ENCODE measurements around the gene DCC.

DCC gene

GRCh38 chr18:52824126-52824525, 484.1 kb downstream of the DCC start:
- DNase-seq (ENCODE audit: low spot score) = no peak

DNA sequence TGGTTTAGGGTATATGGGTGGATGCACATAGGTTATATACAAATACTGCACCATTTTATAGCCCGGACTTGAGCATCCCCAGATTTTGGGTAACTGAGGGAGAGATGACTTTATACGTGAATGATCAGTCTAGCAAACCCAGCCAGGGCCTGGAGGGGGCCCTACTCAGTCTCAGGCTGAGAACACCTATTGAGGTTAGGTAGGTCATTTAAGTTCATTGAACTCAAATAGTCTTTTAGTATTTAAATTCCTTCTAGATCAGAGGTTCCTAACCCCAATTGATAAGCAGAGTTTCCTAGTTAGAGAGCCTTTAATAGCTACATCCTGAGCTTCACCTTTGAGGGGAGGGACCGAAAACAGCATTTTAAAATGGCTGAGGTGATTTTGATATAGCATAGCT, 487.0 kb downstream of the DCC start:
- DNase-seq (ENCODE audit: low spot score) = no peak

GRCh38 chr18:52829320-52829719, 489.3 kb downstream of the DCC start:
- DNase-seq (ENCODE audit: low spot score) = no peak

- DNase-seq (ENCODE audit: low spot score) = no peak
These were observed 489.9 kb downstream of the DCC start for GRCh38 chr18:52829876-52830405.

- no peak for DNase-seq (ENCODE audit: low spot score)
These were observed 504.3 kb downstream of the DCC start for GRCh38 chr18:52844323-52844722.

DNA sequence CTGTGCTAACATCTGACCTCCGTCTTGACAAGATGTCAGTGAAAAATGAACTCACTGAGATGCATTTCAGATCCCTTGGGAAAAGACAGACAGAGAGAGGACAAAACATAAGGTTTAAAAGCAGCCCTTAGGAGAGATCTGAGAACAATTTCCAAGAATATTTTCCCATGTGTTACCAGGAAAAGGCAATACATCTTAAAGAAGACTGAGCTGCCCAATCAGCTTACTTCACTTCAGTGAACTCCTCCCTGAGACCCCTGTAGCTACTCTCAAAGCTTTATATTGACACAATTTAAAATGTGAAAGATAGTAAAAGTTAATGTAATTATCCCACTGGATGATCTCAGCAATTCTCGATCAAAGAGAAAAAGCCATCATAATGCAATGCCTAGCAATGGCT, 505.0 kb downstream of the DCC start:
- DNase-seq (ENCODE audit: low spot score) = no peak

- DNase-seq (ENCODE audit: low spot score) = no peak
These were observed 510.1 kb downstream of the DCC start for GRCh38 chr18:52850031-52850560.

DNA sequence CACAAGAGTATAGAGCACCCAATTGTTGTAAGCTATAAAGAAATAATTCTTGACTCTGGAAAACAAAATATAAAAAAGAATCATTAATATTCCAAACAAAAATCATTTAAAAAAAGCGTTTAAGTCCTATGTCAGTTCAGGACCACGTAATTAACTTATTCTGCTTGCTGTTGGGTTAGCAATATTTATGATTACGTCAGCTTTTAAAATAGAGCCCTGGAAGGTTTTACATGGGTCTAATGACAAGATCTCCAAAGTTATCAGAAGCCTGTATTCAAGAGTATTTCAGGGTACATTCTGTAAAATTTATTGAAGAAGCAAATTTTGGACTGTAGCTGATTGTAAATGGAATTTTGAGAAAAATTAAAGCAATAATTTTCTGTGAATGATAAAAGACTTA, 521.6 kb downstream of the DCC start:
- no peak for DNase-seq (ENCODE audit: low spot score)

DNA sequence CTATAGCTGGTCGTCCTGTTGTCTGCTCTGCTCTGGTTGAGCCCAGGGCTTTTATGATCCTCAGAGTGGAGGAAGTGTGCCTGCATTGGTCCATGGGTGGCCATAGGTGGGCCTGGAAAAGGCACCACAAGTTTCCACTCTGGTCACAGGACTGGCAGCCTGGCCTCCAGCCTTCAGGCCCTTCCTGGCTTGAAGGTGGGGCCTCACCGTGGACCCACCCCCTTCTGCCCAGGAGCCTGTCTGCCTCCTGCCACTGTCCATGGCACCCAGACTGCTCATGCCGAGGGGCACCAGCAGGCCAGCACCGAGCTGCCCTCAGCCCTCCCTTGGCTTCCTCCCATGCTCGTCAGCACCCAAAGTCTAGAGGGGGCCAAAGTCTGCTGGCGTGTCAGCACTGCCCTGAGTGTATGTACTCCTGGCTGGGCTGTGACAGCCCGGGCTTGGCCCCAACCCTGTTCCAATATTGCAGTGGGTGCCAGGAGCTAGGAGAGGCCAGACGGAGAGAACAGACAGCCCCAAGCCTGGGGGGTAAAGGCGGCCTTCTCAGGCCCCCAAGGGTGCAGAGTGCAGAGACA, 529.4 kb downstream of the DCC start:
- DNase-seq (ENCODE audit: low spot score) = no peak

DNA sequence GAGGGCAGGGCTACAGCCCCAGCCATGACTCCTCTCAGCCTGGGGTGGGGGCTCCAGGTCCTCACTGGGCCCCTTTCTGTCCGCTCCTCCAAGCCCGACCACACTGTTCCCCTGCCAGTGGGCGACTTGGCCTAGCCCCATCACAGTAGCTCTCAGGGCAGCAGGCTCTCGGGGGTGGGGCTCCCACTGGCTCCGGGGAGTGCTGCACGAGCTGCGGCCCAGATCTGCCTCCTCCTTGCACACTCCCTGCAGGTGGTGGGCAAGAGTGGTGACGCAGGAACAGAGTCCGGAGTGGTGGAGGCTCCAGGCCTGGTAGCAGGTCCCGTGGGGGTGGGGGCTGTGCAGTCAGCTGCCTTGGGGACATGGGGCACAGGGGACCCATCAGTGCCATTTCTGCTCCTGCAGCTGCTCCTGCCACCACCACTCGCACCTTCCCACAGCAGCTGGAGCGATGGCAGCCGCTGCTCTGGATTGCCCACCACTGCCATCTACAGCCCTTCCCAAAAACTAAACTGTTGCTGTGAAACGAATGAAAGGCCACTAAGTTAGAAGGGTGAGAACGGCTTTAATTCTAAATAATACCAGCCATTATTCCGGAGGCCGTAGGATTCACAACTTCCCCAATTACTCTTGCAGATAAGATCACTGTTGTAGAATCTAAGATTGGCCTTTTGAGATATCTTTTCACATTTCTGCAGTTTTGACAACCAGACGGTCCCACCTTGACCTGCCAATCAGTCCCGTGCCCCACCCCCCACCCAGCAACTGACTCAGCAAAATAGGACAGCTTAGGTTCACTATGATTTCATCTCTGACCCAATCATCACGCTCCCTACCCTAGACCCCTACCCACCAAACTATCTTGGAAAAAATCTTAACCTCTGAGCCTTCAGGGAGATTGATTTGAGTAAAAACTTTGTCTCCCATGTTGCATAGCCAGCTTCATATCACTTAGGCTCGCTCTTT, 530.2 kb downstream of the DCC start:
- peak; percentile 56 for DNase-seq (ENCODE audit: low spot score)

DNA sequence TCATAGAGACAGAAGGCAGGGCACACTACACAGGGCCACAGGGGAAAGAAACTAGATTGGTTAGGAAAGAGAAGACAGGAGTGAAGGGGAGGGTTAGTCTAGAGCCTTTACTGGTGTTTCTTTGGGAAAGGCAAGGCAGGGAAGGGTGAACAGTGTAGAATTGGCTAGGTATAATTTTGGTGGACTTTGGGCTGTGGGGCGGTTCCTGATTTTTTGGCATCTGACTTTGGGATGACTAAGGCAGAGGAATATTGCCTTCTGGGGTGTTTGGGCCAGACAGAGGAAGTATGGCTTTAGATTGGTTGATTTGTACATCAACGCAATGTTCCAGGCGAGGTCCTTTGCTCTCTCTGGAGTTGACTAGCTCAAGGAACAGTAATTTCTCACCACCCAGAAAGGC, 534.8 kb downstream of the DCC start:
- no peak for DNase-seq (ENCODE audit: low spot score)

DNA sequence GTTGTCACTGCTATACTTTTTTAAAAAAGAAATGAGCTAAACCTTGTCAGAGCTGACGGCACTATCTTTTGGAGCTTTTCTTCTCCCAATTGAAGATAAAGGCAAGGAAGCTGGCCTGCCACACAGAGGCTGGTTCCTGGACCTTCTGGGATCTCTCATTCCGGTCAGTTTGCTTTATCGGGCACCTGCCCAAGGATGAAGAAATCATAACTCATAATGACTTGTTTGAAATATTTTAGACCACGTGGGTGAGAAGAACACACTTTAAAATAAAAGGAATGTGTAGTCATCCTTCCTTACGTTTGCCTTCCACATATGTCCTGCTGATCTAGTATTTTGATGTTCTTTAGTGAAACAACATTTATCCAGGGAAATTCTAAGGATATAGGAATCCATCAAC, 535.7 kb downstream of the DCC start:
- no peak for DNase-seq (ENCODE audit: low spot score)

GRCh38 chr18:52888014-52888413, 548.0 kb downstream of the DCC start:
- no peak for DNase-seq (ENCODE audit: low spot score)

- no peak for DNase-seq (ENCODE audit: low spot score)
These were observed 554.8 kb downstream of the DCC start for GRCh38 chr18:52894801-52895200.

GRCh38 chr18:52897611-52898484, 557.9 kb downstream of the DCC start:
- no peak for DNase-seq (ENCODE audit: low spot score)

- no peak for DNase-seq (ENCODE audit: low spot score)
These were observed 558.6 kb downstream of the DCC start for GRCh38 chr18:52898485-52899058.

DNA sequence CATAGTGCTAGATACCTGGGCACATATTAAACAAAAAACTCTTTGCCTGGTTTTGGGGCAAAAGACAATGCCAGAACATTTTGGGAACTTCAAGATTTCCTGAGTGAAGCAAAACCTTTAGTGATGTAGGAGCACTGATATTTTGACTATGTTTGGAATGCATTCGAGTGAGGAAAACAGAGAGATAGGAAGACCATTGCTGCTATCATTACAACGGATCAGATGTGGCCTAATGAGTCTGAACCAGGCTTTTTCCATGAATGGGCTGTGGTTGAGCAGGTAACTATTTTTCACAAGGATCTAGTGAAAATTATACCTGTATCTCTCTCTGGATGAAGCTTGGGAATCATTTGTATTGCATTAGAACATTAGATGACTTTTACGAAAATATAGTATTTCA, 562.2 kb downstream of the DCC start:
- no peak for DNase-seq (ENCODE audit: low spot score)

- DNase-seq (ENCODE audit: low spot score) = peak; percentile 59
These were observed 563.9 kb downstream of the DCC start for GRCh38 chr18:52903857-52904256.

GRCh38 chr18:52907543-52908308, 567.7 kb downstream of the DCC start:
- DNase-seq (ENCODE audit: low spot score) = no peak

GRCh38 chr18:52914148-52914547, 574.2 kb downstream of the DCC start:
- DNase-seq (ENCODE audit: low spot score) = no peak

GRCh38 chr18:52920665-52921064, 580.7 kb downstream of the DCC start:
- DNase-seq (ENCODE audit: low spot score) = no peak

All from ecto neural progenitor cell (in vitro differentiated cells).